Loucy (cell line): Measurements from ENCODE around the gene SNTA1.

ENCODE experiments used
- EZH2phosphoT487 ChIP-seq: fragments of 200-600 bp; IDR thresholded peaks from 2 replicates; pipeline ENCODE4 v1.6.1; 2018; ENCODE audit warnings: antibody characterized with exemption, mild to moderate bottlenecking, moderate library complexity, borderline replicate concordance
- TF ChIP-seq, protein P1 (sequence below): fragments of 200-600 bp; sonication (generic); conservative IDR thresholded peaks from 2 replicates; pipeline ENCODE4 v1.5.1; 2014; ENCODE audit warnings: mild to moderate bottlenecking, antibody characterized with exemption, low read length

DNA sequence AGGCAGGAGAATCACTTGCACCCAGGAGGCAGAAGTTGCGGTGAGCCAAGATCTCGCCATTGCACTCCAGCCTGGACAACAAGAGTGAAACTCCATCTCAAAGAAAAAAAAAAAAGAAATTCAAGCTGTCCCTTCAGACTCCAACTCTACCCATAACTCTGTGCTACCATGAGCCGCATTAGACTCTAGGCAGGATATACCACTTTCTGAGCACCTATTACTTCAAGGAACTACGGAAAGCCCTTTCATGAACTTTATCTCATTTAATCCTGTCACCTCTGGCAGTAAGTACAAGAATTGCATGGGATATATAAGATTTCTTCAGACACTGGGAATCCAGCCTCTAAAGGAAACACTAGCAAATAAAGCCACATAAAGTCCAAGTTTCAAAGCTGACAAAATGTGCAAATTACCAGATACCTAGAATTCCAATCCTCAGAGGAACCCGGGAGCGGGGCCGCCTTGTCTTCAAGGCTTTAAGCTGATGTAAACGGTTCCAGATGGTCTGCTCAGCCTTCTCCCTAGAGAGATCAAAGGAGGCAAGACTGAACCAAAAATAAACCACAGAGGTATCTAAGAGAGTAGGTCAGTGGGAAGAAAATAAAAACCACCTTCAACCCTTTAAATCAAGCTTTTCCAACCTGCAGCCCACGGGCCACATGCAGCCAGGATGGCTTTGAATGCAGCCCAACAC, 51.7 kb downstream of the SNTA1 start:
- TF ChIP-seq, protein P1, sequence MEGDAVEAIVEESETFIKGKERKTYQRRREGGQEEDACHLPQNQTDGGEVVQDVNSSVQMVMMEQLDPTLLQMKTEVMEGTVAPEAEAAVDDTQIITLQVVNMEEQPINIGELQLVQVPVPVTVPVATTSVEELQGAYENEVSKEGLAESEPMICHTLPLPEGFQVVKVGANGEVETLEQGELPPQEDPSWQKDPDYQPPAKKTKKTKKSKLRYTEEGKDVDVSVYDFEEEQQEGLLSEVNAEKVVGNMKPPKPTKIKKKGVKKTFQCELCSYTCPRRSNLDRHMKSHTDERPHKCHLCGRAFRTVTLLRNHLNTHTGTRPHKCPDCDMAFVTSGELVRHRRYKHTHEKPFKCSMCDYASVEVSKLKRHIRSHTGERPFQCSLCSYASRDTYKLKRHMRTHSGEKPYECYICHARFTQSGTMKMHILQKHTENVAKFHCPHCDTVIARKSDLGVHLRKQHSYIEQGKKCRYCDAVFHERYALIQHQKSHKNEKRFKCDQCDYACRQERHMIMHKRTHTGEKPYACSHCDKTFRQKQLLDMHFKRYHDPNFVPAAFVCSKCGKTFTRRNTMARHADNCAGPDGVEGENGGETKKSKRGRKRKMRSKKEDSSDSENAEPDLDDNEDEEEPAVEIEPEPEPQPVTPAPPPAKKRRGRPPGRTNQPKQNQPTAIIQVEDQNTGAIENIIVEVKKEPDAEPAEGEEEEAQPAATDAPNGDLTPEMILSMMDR = no peak
- TF ChIP-seq EZH2phosphoT487 = no peak
